DOHH2 (cell line): Measurements from ENCODE around the gene MYCBPAP.
A peak's percentile ranks its signal among the peaks of the same experiment; 100 is the strongest.

Experiments
- H3F3A ChIP-seq: fragments of 200-600 bp; sonication (generic), shearing (Covaris generic); 2 replicates; pipeline ENCODE4 v1.6.0; 2016; ENCODE audit warnings: antibody characterized with exemption, mild to moderate bottlenecking; ENCODE audit not compliant: control insufficient read depth, insufficient read depth
- H3K27ac ChIP-seq: fragments of 200-600 bp; sonication (generic); 2 replicates; pipeline ENCODE4 v1.5.1; 2014; ENCODE audit warnings: low read depth, mild to moderate bottlenecking, low read length, moderate library complexity
- H3K27me3 ChIP-seq: fragments of 200-600 bp; sonication (generic); 2 replicates; pipeline ENCODE4 v1.6.1; 2014; ENCODE audit warnings: mild to moderate bottlenecking, low read length, mixed read lengths; ENCODE audit not compliant: control insufficient read depth
- H3K36me3 ChIP-seq: fragments of 200-600 bp; sonication (generic); 2 replicates; pipeline ENCODE4 v1.6.1; 2014; ENCODE audit warnings: mild to moderate bottlenecking, low read length, moderate library complexity, mixed read lengths; ENCODE audit not compliant: control insufficient read depth
- H3K4me1 ChIP-seq: fragments of 200-600 bp; sonication (generic); 2 replicates; pipeline ENCODE4 v1.6.1; 2014; ENCODE audit warnings: mild to moderate bottlenecking, low read length, mixed read lengths; ENCODE audit not compliant: control insufficient read depth
- H3K4me2 ChIP-seq: fragments of 200-600 bp; sonication (generic); 2 replicates; pipeline ENCODE4 v1.6.0; 2014; ENCODE audit warnings: mild to moderate bottlenecking, low read length, moderate library complexity
- H3K4me3 ChIP-seq: fragments of 200-600 bp; sonication (generic); 2 replicates; pipeline ENCODE4 v1.5.1; 2014; ENCODE audit warnings: mild to moderate bottlenecking, low read length, mixed read lengths
- H3K79me2 ChIP-seq: fragments of 200-600 bp; sonication (generic); 2 replicates; pipeline ENCODE4 v1.6.1; 2014; ENCODE audit warnings: mild to moderate bottlenecking, low read length, mixed read lengths; ENCODE audit not compliant: control insufficient read depth
- H3K9me2 ChIP-seq: fragments of 200-600 bp; sonication (generic); replicated peaks from 2 replicates; pipeline ENCODE4 v1.6.1; 2014; ENCODE audit warnings: mild to moderate bottlenecking, low read length, mixed read lengths; ENCODE audit not compliant: control insufficient read depth
- H3K9me3 ChIP-seq: fragments of 200-600 bp; sonication (generic); 2 replicates; pipeline ENCODE4 v1.6.1; 2014; ENCODE audit warnings: antibody characterized with exemption, low read length, mixed read lengths; ENCODE audit not compliant: control insufficient read depth, insufficient read depth
- H4K20me1 ChIP-seq: fragments of 200-600 bp; sonication (generic); 2 replicates; pipeline ENCODE4 v1.6.0; 2014; ENCODE audit warnings: low read depth, mild to moderate bottlenecking, antibody characterized with exemption, low read length, moderate library complexity; ENCODE audit not compliant: control insufficient read depth, insufficient read depth
- EZH2phosphoT487 ChIP-seq: fragments of 200-600 bp; sonication (generic); IDR thresholded peaks from 2 replicates; pipeline ENCODE4 v1.6.1; 2017; ENCODE audit warnings: borderline replicate concordance, mild to moderate bottlenecking, antibody characterized with exemption, low read length, moderate library complexity, mixed read lengths
- TF ChIP-seq, protein P1 (sequence below): fragments of 200-600 bp; sonication (generic); IDR thresholded peaks from one replicate; pipeline ENCODE4 v1.5.1; 2014; ENCODE audit warnings: antibody characterized with exemption, mild to moderate bottlenecking, low read depth, low read length; ENCODE audit not compliant: poor library complexity, severe bottlenecking

The MYCBPAP gene

DNA sequence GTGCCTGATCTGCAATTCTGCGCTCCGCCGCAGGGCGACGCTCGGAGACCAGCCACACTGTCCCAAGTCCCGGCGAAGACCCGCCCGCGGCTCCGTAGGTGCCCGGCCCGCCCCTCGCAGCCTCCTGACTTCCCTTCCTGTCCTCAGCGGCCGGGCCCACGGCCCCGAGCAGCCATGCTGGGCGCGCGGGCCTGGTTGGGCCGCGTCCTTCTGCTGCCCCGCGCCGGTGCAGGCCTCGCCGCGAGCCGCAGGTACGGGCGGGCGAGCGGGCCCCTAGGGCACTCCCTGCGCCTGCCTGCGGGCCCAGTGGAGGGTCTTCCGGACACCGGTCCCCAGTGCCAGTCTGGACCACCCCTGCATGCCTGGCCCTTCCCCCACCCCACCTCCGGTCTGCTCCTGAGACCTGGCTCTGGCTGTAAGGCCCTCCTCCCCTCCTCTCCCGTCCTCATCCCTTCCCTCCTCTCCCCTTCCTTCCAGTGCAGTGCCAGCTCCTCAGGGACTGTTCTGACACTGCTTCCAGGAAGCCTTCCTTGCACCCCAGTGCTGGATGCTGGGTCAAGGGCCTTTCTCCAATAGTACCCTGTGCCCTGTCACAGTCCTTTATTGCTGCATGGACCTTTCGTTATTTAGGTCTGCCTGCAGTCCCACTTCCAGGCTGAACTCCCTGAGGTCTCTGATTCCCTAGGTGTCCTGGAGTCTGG is 38.9 kb downstream of the MYCBPAP start, which contains the start of gene SPATA20:
Gene SPATA20 (plus strand): TSS at position 140 of the 701 bp plus-strand sequence. CDS start 35 bp downstream, at position 175.
- Histone ChIP-seq H3K9me3 (no peaks in the 10 kb centered on the region), H3K4me2 (peak within 1 kb of the TSS; percentile 63), H3K36me3 (no peaks in the 10 kb centered on the region), H3K4me1 (peaks cover 13% of the 10 kb centered on the region), H3K79me2 (no peaks in the 10 kb centered on the region), H3K4me3 (peak within 1 kb of the TSS; percentile 84), H4K20me1 (peaks cover 3% of the 10 kb centered on the region; the same call in 1 of the 2 replicates), H3K27me3 (peaks cover 10% of the 10 kb centered on the region; the same call in 1 of the 2 replicates), H3K9me2 (no peaks in the 10 kb centered on the region), H3F3A (no peaks in the 10 kb centered on the region), H3K27ac (no peak within 1 kb of the TSS)
- no peak for TF ChIP-seq EZH2phosphoT487
- TF ChIP-seq, protein P1, sequence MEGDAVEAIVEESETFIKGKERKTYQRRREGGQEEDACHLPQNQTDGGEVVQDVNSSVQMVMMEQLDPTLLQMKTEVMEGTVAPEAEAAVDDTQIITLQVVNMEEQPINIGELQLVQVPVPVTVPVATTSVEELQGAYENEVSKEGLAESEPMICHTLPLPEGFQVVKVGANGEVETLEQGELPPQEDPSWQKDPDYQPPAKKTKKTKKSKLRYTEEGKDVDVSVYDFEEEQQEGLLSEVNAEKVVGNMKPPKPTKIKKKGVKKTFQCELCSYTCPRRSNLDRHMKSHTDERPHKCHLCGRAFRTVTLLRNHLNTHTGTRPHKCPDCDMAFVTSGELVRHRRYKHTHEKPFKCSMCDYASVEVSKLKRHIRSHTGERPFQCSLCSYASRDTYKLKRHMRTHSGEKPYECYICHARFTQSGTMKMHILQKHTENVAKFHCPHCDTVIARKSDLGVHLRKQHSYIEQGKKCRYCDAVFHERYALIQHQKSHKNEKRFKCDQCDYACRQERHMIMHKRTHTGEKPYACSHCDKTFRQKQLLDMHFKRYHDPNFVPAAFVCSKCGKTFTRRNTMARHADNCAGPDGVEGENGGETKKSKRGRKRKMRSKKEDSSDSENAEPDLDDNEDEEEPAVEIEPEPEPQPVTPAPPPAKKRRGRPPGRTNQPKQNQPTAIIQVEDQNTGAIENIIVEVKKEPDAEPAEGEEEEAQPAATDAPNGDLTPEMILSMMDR = peak; percentile 94

DNA sequence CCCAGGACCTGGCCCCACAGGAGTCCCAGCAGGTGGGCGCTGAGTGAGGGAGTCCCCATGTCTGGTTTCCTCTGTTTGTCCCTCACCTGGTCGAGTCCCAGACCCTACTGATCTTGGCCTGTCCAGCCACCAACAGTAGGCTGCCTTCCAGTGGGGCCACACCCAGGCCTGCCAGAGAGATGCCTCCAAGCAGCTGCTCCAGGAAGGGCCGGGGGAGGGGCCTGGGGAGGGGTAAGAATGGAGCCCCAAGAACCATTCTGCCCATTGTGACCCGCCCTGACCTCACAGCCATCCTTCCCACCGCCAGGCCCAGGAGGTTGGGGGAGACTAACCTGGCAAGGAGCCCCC is 39.5 kb downstream of the MYCBPAP start:
- no peak overlapping the region for H3K27ac ChIP-seq

DNA sequence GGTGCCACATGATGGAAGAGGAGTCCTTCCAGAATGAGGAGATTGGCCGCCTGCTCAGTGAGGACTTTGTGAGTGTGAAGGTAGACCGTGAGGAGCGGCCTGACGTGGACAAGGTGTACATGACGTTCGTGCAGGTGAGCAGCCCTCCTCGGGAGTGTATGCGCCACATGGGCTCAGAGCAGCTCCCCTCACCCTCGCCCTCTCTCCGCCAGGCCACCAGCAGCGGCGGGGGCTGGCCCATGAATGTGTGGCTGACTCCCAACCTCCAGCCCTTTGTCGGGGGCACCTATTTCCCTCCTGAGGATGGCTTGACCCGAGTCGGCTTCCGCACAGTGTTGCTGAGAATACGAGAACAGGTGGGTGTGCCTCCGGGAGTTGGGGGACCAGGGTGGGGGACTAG is 40.6 kb downstream of the MYCBPAP start:
- H3K27me3 ChIP-seq = peaks cover 10% of the 10 kb centered on the region; the same call in 1 of the 2 replicates
- no peak overlapping the region for H3K4me3 ChIP-seq
- H3F3A ChIP-seq = no peaks in the 10 kb centered on the region
- H3K27ac ChIP-seq = no peak overlapping the region
- no peaks in the 10 kb centered on the region for H3K9me2 ChIP-seq
- H3K4me1 ChIP-seq = peaks cover 7% of the 10 kb centered on the region
- H3K4me2 ChIP-seq = no peak overlapping the region
- H3K9me3 ChIP-seq = no peaks in the 10 kb centered on the region
- TF ChIP-seq, protein P1 = no peak
- TF ChIP-seq EZH2phosphoT487 = no peak
- peaks cover 3% of the 10 kb centered on the region; the same call in 1 of the 2 replicates for H4K20me1 ChIP-seq
- no peaks in the 10 kb centered on the region for H3K36me3 ChIP-seq
- no peaks in the 10 kb centered on the region for H3K79me2 ChIP-seq

More for the DNA sequence above, 39.5 kb downstream of the MYCBPAP start:
- no peaks in the 10 kb centered on the region for H3K36me3 ChIP-seq
- H3F3A ChIP-seq = no peaks in the 10 kb centered on the region
- H3K79me2 ChIP-seq = no peaks in the 10 kb centered on the region
- H3K4me1 ChIP-seq = peaks cover 8% of the 10 kb centered on the region
- H4K20me1 ChIP-seq = peaks cover 3% of the 10 kb centered on the region; the same call in 1 of the 2 replicates
- H3K9me2 ChIP-seq = no peaks in the 10 kb centered on the region
- H3K27me3 ChIP-seq = peaks cover 10% of the 10 kb centered on the region; the same call in 1 of the 2 replicates
- H3K4me2 ChIP-seq = peak overlapping the region; percentile 63
- H3K9me3 ChIP-seq = no peaks in the 10 kb centered on the region
- TF ChIP-seq, protein P1 = no peak
- no peak for TF ChIP-seq EZH2phosphoT487
- H3K4me3 ChIP-seq = peak overlapping the region; percentile 84
